SKM-1 (cell line): ENCODE data around the gene TLX1.
"Not testable (repeated sequence)": the region's sequence is repeated elsewhere in the genome, so short reads cannot be mapped to it uniquely, and the experiment has no call there.

ENCODE experiments used
- DNase-seq: peaks from one replicate; lab custom pipeline; 2025; ENCODE audit not compliant: unreplicated experiment; lab: John Stamatoyannopoulos, UW

The TLX1 gene

GRCh38 chr10:101146392-101147251 is 15.5 kb downstream of the TLX1 start:
- DNase-seq = no peak

GRCh38 chr10:101151395-101151794 is 20.3 kb downstream of the TLX1 start:
- no peak for DNase-seq

GRCh38 chr10:101152316-101152715 is 21.2 kb downstream of the TLX1 start:
- DNase-seq = no peak

- not testable (repeated sequence) for DNase-seq
Observed at GRCh38 chr10:101154506-101154905, 23.4 kb downstream of the TLX1 start.

GRCh38 chr10:101155896-101156295 is 24.8 kb downstream of the TLX1 start:
- no peak for DNase-seq

GRCh38 chr10:101157756-101158458 is 26.8 kb downstream of the TLX1 start:
- no peak for DNase-seq

GRCh38 chr10:101158459-101159058 is 27.5 kb downstream of the TLX1 start:
- DNase-seq = no peak

- peak; percentile 25 for DNase-seq
Observed at GRCh38 chr10:101161494-101162299, 30.6 kb downstream of the TLX1 start.

- no peak for DNase-seq
Observed at GRCh38 chr10:101162677-101163076, 31.6 kb downstream of the TLX1 start.

- DNase-seq = no peak
Observed at GRCh38 chr10:101164020-101164419, 32.9 kb downstream of the TLX1 start.

GRCh38 chr10:101165736-101166135 is 34.6 kb downstream of the TLX1 start:
- DNase-seq = no peak

GRCh38 chr10:101166430-101166829 is 35.3 kb downstream of the TLX1 start:
- DNase-seq = no peak

- no peak for DNase-seq
Observed at GRCh38 chr10:101172741-101173140, 41.6 kb downstream of the TLX1 start.

GRCh38 chr10:101174319-101174718 is 43.2 kb downstream of the TLX1 start:
- no peak for DNase-seq

- no peak for DNase-seq
Observed at GRCh38 chr10:101176577-101176976, 45.5 kb downstream of the TLX1 start.

GRCh38 chr10:101182936-101183335 is 51.8 kb downstream of the TLX1 start:
- no peak for DNase-seq

GRCh38 chr10:101183458-101184183 is 52.5 kb downstream of the TLX1 start:
- no peak for DNase-seq
